Lung microvascular endothelial cell (primary cell): Measurements from ENCODE around the gene TTC33. TPM values are rescaled to one million over a fixed set of nuclear protein-coding genes. Genes with fewer than 3 reads are reported as not detected.

Experiments used
- DNase-seq, 2 donors: peaks; one replicate each; pipeline versions ENCODE4 v3.0.0 to v3.0.0-alpha.2; 2010; ENCODE audit warnings: low read depth in 2 of 2
- total RNA-seq: library from RNA; depleted of rRNA; stranded (reverse); fragments of >200 nt; gene quantifications from 2 replicates; pipeline ENCODE4 v1.2.1, GENCODE V29; 2014

Gene TTC33
- total RNA-seq, 1 donor from 2014 or later, result 15.1 TPM

DNA sequence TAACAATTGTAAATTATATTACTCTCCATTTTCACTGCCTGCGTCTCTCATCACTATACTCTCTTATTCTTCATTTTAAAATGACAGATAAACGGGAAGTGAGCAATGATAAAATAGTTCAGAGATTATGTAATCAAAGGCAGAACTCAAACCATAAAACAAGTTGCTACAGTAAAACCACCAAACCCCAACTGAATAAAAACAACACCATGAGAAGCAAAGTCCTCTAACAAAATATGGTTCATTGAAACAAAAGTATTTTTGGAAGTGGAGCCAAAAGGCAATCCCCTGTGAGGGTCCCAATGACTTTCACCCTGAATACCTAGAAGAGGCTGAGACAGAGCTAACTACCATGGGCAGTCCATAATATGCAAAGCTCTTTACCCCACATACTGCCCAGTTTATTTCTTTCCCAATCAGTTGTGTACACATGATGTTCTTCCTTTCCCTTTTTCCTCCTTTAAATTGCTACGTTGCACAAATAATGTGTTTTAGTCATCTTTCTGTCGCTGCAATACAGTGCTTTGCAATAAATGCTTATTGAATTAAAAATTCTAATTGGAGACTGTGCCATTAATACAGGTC is 140.1 kb downstream of the TTC33 start:
- DNase-seq, result peak; percentile 22 to 29

GRCh38 chr5:40614923-40615585 is 140.7 kb downstream of the TTC33 start:
- DNase-seq, result no peak

- no peak for DNase-seq
Observed at GRCh38 chr5:40614466-40614865, 141.3 kb downstream of the TTC33 start.

- DNase-seq, result no peak
Observed at GRCh38 chr5:40607202-40607601, 148.6 kb downstream of the TTC33 start.

DNA sequence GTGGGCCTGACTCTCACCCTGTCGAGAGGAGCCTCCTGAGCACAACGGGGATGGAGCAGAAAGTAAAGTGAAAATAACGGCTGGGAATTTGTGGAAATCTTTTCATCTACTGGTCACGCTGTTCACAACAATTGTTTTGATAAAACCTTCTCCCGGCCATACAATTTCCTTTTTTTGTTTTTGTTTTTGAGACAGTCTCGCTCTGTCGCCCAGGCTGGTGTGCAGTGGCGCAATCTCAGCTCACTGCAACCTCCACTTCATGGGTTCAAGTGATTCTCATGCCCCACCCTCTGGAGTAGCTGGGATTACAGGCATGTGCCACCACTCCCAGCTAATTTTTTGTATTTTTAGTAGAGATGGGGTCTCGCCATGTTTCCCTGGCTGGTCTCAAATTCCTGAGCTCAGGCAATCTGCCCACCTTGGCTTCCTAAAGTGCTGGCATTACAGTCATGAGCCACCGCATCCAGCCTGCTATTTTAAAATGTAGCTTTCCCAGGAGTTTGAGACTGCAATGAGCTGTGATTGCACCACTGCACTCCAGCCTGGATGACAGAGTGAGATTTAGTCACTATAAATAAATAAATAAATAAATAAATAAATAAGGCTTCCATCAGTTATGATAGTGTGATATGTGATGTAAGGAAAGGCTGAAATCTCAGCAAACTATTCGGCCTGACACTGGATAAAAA is 149.5 kb downstream of the TTC33 start:
- peak in 1 of 2 donors; percentile 56 for DNase-seq

GRCh38 chr5:40605295-40605958 is 150.3 kb downstream of the TTC33 start:
- DNase-seq, result peak in 1 of 2 donors; percentile 14

DNA sequence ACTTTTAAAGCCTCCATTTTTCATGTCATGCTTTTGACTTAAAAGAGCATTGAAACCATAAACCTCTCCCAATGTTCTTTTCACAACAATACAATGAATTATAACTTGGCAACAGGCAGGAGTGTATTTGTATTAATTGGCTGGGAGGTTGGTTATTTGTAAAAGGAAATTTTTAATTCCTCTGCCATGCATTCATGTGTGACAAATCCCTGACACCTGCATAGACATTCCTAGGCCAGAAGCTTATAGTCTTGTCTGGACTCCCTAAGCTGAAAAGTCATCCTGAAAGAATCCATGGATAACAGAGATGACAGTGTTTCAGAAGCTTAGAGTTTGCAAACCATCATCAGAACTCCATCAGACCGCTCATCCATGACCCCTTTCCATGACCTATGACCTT is 152.4 kb downstream of the TTC33 start:
- peak; percentile 36 to 75 for DNase-seq

GRCh38 chr5:40601198-40601868 is 154.4 kb downstream of the TTC33 start:
- DNase-seq, result no peak

GRCh38 chr5:40600383-40600782 is 155.4 kb downstream of the TTC33 start:
- DNase-seq, result no peak

- DNase-seq, result no peak
Observed at GRCh38 chr5:40599676-40600075, 156.1 kb downstream of the TTC33 start.

DNA sequence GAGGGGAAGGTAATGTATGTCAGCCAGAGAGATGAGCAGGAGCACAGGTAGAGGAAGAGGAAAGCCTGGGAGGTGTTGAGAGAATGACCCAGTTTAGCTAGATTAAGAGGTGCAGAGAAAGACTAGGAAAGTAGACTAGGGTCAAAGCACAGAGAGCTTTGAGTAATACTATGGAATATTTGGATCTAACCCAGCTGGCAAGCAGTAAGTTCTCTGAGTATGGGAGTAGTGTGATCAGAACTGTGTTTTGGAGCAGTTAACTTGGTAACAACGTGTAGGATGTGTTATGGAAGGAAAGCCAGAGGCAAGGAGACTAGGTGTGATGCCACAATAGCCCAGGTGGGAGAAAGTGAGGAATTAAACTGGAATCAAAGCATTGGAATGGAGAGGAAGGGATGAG is 160.9 kb downstream of the TTC33 start:
- DNase-seq, result peak; percentile 27 to 54

DNA sequence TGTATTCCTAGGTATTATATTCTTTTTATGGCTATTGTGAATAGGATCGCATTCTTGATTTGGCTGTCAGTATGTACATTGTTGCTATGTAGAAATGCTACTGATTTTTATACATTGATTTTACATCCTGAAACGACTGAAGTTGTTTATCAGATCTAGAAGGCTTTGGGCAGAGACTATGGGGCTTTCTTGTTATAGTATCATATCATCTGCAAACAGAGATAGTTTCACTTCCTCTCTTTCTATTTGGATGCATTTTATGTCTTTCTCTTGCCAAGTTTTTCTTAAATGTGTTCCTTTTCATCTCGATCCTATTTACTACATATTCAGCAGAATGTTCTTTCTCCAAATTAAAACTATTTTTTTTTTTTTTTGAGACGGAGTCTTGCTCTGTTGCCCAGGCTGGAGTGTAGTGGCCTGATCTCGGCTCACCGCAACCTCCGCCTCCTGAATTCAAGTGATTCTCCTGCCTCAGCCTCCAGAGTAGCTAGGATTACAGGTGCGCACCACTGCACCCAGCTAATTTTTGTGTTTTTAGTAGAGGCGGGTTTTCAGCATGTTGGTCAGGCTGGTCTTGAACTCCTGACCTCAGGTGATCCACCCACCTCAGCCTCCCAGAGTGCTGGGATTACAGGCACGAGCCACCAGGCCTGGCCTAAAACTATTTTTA is 163.9 kb downstream of the TTC33 start:
- DNase-seq, result peak; percentile 31 to 54

DNA sequence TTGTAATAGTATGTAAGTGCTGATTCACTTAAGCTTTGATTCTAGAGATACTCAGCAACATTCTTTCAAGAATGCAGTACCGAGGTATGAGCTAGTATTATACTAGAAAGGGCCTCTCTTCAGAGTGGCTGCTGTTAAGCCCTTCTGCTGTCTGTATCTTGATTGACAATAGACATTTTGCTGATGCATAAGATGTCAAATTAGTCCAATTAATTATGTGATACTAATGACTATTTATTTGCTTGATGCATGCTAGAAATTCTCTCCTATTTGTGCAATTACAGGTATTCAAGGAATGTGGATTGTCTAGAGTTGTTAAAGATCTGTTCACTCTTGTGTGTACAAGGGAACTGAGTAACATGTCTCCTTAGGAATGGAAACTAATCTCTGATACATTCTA is 168.4 kb downstream of the TTC33 start:
- DNase-seq, result no peak

DNA sequence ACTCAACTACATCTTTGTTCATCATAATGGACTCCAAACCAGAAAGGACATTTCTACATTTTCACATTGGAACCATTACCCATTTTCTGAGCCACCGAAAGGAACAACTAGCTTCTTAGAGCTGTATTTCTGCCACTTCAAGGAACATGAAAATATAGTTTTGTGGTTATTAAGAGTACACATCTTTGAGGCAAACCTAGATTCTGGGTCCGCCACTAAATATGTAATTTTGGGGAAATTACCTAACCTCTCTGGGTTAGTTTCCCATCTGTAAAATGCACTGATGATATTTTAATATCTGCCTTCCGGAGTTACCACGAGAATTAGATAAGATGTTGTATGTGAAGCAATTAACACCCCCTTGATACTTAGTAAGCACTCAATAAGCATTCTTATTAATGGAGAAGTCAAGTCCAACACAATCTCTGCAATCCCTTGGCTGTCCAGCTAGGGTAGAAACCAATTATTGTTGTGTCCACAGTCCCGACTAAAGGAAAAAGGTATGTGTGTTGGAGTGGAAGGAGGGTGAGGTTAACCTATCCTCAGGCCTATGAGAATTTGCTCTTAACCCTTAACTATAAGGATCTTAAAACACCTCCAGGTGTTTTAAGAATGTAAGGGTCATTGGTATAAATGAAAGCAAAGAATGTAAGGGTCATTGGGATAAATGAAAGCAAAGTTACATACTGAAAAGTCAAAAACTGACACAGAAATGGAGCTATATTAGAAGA is 170.1 kb downstream of the TTC33 start:
- DNase-seq, result no peak

- no peak for DNase-seq
Observed at GRCh38 chr5:40584054-40584453, 171.7 kb downstream of the TTC33 start.

DNA sequence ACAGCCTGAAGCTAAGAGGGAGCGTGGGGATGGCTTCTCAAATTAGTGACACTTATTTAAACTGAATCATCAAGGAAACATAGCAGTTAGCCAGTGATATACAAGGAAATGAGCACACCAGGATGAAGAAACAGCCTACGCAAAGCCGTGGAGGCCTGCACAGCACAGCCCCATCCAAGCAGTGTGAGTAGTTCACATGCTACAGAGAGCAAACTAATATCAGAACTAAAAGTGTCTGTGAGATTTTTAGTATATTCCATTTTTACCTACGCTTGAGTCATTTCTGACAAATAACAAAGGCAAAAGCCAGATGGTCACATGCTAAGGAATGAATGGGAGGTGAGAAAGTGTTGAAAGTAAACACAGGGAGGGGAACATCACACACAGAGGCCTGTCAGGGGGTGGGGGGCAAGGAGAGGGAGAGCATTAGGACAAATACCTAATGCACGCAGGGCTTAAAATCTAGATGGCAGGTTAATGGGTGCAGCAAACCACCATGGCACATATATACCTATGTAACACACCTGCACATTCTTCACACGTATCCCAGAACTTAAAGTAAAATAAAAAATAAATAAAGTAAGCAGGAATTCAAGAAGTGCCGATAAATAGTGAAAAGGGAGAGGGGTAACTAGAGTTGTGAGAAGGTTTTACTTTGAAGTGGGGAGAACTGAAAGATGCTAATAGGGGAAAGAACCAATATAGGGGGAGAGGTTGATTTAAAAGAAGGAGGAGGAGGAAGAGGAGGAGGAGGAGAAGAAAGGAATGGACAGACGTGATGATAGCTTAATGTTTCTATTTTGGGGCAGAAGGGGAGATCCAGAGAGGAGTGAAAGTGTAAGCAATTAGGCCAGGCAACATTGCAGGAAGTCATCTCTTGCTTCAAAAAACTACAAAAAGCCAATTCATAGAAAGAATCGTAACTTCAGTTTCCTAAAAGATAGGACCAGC is 177.0 kb downstream of the TTC33 start:
- peak in 1 of 2 donors; percentile 89 for DNase-seq

DNA sequence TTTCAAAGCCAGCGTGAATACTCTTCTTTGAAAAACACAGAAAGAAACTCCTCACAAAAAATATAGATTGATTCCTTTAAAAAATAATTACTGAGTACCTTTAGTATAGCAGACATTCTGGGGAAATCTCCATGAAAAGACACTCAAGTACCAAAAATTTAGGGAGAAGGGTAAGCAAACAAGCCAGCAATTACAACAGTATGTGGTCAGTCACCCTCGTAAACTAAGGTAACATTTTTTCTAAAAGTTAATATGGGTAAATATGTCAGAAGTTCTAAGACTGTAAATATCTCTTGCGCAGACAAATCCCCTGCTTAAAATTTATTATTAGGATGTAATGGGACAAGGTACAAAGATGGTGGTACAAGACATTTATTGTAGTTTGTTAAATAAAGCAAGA is 178.0 kb downstream of the TTC33 start:
- DNase-seq, result no peak

DNA sequence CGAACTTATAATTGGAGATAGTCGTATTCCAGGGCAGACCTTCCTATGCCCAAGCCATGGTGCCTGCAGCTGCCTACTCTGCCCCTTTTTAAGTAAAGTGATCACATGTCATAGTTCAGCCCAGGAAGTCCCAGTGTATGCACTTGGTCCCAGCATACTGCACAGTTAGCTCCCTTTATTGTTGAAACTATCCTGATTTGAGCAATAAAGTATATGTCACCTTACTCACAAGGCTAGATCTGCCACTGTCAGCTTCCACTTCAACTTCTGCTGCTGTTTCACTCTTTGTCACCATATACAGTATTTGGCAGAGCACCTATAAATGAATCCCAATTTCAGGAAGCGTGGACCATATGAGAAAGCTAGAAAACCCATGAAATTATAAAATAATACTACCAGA is 179.8 kb downstream of the TTC33 start:
- no peak for DNase-seq

DNA sequence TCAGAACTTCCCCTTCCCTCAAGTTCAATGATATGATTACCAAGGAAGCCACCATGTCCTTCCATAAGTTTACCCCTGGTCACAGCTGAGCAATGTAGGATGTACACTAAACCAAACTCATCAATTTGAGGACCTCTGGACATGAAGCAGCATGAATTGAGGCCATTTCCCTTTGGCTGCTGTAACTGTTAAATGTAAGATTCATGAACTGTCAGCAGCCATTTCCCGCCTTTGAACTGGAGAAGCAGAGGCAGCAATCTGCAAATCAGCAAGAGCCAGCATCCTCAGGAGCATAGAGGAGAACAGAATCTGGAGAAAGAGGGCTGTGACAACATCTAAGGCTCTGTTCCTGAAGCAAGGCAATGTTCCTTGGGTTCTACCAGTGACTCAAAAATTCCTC is 180.3 kb downstream of the TTC33 start:
- peak in 1 of 2 donors; percentile 20 for DNase-seq
